HL-60 (cell line): ENCODE measurements around the gene PPP2R3A.

Experiments used
- DNase-seq, 2 experiments: peaks; one replicate each; pipeline ENCODE4 v3.0.0-alpha.2; 2010 to 2020; ENCODE audit warnings: low read depth in 1 of 2, low spot score in 1 of 2
- H3K27ac ChIP-seq: fragments of 250-450 bp; sonication (Bioruptor Pico); replicated peaks from 2 replicates; pipeline ENCODE4 v1.5.1; 2020; ENCODE audit warnings: mild to moderate bottlenecking, moderate library complexity
- H3K27me3 ChIP-seq: fragments of 250-450 bp; sonication (Bioruptor Pico); 2 replicates; pipeline ENCODE4 v1.5.1; 2021; ENCODE audit warnings: mild to moderate bottlenecking, moderate library complexity; ENCODE audit not compliant: insufficient read depth, poor library complexity, severe bottlenecking
- H3K4me3 ChIP-seq: replicated peaks from 2 replicates; pipeline ENCODE4 v1.5.1; 2011; ENCODE audit warnings: mild to moderate bottlenecking, control low read depth, low read length; ENCODE audit not compliant: insufficient read depth
- CTCF ChIP-seq: IDR thresholded peaks from one replicate; pipeline ENCODE4 v1.5.1; 2011; ENCODE audit warnings: low read length, control low read depth, inconsistent platforms; ENCODE audit not compliant: insufficient read depth
- GABPA ChIP-seq: IDR thresholded peaks from 2 replicates; pipeline ENCODE4 v1.6.1; 2012; ENCODE audit warnings: low read depth
- POLR2AphosphoS5 ChIP-seq: IDR thresholded peaks from 2 replicates; pipeline ENCODE4 v1.6.1; 2012; ENCODE audit warnings: low read depth
- REST ChIP-seq: IDR thresholded peaks from 2 replicates; pipeline ENCODE4 v1.6.1; 2012; ENCODE audit warnings: low read depth; ENCODE audit not compliant: insufficient replicate concordance
- SPI1 ChIP-seq: IDR thresholded peaks from 2 replicates; pipeline ENCODE4 v1.6.1; 2012; ENCODE audit warnings: low read depth, mild to moderate bottlenecking, borderline replicate concordance

Gene PPP2R3A

GRCh38 chr3:136196401-136197158 is 231.1 kb downstream of the PPP2R3A start:
- no peaks in the 10 kb centered on the region for H3K27me3 ChIP-seq
- H3K4me3 ChIP-seq, result peak overlapping the region; percentile 67
- DNase-seq, result peak; percentile 98 to 100
- H3K27ac ChIP-seq, result peak overlapping the region; percentile 98
- TF ChIP-seq POLR2AphosphoS5 (peak; percentile 95), REST (peak; percentile 73), CTCF (no peak), SPI1 (no peak), GABPA (no peak)

- DNase-seq, result peak in 1 of 2 experiments; percentile 4
- peak overlapping the region; percentile 67 for H3K4me3 ChIP-seq
- H3K27ac ChIP-seq, result peak overlapping the region; percentile 98
- no peak for TF ChIP-seq CTCF
- TF ChIP-seq POLR2AphosphoS5, result no peak
- no peak for TF ChIP-seq SPI1
- TF ChIP-seq GABPA, result no peak
- no peak for TF ChIP-seq REST
- H3K27me3 ChIP-seq, result no peaks in the 10 kb centered on the region
These were observed 231.7 kb downstream of the PPP2R3A start for GRCh38 chr3:136197159-136197793.
